GM21825 (cell line): ENCODE measurements around the gene TMEM41B.
"Not testable (repeated sequence)": the region's sequence is repeated elsewhere in the genome, so short reads cannot be mapped to it uniquely, and the experiment has no call there.

ENCODE experiments used
- ATAC-seq: cut with Tn5 transposase; IDR thresholded peaks from one replicate; pipeline ENCODE4 v1.9.1; 2021; ENCODE audit warnings: mild to moderate bottlenecking, moderate library complexity; ENCODE audit not compliant: unreplicated experiment

Gene TMEM41B

GRCh38 chr11:9314291-9315077 is at the start of gene TMEM41B:
TMEM41B (minus strand) TSS chr11:9314593; CDS start chr11:9314441, 152 bp downstream.
- peak; percentile 93 for ATAC-seq

GRCh38 chr11:9362393-9362863 is 48.0 kb upstream of the TMEM41B start:
- ATAC-seq, result no peak

- not testable (repeated sequence) for ATAC-seq
Measured at GRCh38 chr11:9360862-9361622, 46.6 kb upstream of the TMEM41B start.

DNA sequence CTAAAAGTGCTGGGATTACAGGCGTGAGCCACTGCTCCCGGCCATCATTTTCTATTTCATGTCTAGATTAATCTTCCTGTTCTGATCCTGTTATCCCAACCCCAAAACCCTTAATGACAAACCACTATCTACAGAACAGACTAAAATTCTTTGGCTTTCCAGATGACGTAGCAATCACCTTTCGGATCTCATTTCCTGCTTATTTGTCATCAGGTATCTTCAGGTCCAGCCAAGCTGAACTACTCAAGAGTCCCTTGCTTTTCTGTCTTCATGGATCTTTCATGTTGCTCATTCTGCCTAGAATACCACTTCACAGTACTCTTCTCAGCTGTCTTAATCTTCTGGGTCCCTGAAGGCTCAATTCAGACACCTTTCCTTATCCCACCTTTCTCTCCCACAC is 42.6 kb upstream of the TMEM41B start:
- no peak for ATAC-seq

DNA sequence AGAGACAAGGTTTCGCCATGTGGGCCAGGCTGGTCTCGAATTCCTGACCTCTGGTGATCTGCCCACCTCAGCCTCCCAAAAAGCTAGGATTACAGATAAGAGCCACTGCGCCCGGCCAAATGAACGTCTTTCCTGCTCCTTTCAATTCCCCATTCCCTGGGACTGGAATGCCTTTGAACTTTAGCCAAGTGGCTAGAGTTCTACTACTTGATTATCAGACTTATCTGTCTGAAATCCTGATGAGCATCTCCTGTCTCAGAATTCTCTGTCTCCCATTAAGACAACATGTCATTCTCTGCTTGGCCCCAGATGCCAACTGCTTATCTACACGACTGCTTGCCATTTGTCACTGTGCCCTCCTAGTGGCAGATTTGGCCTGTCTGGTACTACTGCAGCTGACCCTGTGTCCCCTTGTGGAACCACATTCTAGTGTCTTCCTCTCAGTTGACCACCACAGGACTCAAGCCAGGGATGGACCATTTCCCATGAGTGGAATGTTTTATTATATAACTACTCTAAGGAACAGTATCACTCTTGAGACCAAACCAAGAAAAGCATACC is 37.0 kb upstream of the TMEM41B start:
- ATAC-seq, result no peak

- ATAC-seq, result not testable (repeated sequence)
Measured at GRCh38 chr11:9347779-9348178, 33.4 kb upstream of the TMEM41B start.

DNA sequence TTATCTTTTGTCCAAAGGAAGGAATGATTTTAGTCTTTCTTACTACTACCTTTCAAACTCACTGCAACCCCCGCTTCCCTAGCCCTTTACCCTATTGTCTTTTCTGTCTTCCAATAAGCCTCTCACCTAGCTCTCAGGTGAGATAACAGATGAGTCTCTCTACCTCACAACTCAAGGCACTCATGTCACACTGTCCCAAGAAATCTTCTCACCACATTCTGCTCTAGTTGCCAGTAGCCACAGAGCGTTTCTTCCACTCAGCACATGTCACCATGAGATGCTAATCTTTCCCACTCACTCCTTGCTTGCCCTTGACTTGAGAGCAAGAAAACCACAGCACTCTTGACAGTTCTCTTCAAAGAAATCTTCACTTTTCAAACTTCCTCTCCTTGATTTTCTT is 32.7 kb upstream of the TMEM41B start:
- ATAC-seq, result no peak

GRCh38 chr11:9344061-9344680 is 29.8 kb upstream of the TMEM41B start:
- no peak for ATAC-seq

- ATAC-seq, result no peak
Measured at GRCh38 chr11:9341638-9342178, 27.3 kb upstream of the TMEM41B start.

GRCh38 chr11:9332655-9333054 is 18.3 kb upstream of the TMEM41B start:
- no peak for ATAC-seq

DNA sequence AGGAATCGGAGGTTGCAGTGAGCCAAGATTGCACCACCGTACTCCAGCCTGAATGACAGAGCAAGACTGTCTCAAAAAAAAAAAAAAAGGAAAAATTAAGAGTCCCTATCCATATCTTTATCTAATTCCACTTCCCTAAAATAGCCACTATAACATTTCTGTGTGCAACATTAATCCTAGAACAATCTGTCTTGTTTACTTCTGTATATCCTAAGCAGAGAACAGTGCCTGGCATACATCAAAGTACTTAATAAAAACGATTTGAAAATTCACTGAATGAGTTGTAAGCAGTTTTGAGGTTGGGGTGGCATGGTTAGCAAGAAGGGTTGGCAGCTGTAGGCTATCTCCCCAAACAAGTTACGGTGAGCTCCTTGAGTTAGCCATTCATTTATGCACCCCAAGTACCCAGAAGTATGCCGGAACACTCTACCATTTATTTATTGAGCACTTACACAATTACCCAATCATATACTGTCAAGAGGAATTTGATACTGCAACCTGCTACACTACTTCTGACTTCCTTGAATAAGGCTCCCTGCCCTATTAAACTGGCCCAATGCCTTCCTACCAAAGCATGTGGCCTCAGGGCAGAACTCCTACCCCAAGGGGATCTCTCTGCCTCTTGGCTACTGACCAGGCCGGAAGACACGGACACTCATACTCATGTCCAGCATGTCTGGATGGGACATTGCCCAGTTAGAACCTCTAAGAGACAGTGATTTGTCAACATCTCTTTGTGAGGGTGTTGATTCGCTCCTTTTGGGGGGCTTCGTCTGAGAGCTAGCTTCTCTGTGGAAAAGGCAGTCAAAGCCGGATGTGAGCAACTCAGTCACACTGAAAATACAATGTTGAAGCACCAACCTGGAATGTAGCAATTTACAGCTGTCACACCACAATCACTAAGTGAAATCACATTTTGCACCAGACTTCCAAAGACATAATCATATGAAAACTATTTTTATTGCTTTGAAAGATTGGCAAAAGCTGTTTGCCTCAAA is 16.3 kb upstream of the TMEM41B start:
- no peak for ATAC-seq

DNA sequence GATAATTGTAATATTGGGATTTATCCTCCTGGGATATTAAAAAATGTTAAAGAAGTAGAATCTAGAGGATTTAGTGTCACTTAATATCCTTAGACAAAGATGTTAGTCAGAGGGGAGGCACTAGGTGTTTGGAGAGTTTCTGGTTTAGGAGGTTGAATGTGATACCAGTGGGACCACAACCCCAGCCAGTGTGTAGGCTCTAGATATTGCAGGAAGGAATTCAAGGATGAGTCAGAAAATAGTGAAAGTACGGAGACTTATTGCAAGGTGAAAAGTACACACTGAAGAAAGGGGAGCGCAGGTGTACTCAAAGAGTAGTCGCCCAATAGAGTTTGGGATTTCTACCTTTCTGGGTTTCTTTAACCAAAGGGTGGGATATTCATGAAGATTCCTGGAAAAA is 5.7 kb upstream of the TMEM41B start:
- ATAC-seq, result no peak

GRCh38 chr11:9319377-9320001 is 5.1 kb upstream of the TMEM41B start:
- not testable (repeated sequence) for ATAC-seq

DNA sequence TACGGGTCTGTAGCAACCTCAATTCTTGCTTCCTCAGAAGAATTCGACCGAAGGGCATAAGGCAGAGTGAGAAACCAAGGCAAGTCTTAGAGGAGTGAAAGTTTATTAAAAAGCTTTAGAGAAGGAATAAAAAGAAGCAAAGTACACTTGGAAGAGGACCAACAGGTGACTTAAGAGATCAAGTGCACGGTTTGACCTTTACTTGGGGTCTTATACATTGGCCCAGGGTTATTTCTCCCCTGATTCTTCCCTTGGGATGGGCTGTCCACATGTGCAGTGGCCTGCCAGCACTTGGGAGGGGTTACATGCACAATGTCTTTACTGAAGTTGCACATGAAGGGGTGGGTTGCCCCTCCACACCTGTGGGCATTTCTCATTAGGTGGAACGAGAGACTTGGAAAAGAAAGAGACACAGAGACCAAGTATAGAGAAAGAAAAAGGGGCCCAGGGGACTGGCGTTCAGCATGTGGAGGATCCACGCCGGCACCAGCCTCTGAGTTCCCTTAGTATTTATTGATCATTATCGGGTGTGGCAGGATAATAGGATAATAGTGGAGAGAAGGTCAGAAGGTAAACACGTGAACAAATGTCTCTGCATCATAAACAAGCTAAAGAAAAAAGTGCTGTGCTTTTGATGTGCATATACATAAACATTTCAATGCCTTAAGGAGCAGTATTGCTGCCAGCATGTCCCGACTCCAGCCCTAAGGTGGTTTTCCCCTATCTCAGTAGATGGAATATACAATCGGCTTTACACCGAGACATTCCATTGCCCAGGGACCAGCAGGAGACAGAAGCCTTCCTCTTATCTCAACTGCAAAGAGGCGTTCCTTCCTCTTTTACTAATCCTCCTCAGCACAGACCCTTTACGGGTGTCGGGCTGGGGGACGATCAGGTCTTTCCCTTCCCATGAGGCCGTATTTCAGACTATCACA is 4.3 kb upstream of the TMEM41B start:
- ATAC-seq, result not testable (repeated sequence)

DNA sequence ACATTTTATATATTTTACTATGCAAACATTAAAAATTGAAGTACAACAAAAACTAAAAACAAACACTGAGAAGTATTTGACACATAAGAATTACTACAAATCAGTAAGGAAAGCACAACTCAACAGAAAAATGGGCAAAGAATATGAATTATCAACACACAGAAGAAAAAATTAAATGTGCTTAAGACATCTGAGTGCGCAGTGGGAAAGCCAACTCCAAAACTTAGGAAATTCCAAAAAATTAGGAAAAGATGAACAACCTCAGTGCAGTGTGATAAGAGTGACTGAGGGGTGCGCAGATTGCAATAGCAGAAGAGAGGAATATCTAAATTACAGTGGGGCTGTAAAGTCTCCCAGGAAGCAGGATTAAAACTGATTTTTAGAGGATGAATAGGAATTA is 1.9 kb upstream of the TMEM41B start:
- ATAC-seq, result no peak

GRCh38 chr11:9315078-9315688 is 790 bp upstream of the TMEM41B start:
- ATAC-seq, result no peak

DNA sequence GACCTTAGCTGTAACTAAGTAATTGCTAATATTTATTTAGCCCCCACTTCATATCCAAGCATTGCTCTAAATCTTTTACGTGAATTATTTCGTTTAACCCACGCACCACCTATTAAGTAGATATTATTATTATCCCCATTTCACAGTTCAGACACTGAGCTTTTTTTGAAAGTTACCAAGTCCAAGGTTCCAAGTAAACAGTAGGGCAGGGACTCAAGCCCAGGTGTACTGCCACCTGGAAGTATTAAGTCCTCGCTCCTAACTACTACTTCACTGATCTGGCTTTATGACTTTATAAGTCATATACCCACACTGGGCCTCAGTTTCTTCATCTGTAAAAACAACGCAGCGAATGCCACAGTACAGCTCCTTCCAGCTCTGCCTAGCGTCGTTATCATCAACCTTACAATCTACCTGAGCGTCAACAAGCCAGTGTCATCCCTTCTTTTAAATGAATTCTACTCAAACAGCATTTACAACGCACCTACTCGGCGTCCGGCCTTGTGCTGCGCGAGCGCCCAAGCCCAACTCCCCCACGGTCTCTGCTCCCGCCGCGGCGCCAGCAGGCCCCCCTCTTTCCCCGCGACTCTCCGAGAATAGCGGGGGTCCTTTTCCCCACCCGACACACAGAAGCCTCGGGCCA is 624 bp downstream of the TMEM41B start:
- peak; percentile 13 for ATAC-seq
